Putamen (tissue), 1 donor: ENCODE data around the gene LRRC46.

ENCODE experiments used
- DNase-seq: peaks from one replicate; pipeline ENCODE4 v3.0.0-alpha.2; 2016; ENCODE audit warnings: low spot score

Gene LRRC46

GRCh38 chr17:47852113-47852949 is 20.9 kb downstream of the LRRC46 start:
- no peak for DNase-seq

DNA sequence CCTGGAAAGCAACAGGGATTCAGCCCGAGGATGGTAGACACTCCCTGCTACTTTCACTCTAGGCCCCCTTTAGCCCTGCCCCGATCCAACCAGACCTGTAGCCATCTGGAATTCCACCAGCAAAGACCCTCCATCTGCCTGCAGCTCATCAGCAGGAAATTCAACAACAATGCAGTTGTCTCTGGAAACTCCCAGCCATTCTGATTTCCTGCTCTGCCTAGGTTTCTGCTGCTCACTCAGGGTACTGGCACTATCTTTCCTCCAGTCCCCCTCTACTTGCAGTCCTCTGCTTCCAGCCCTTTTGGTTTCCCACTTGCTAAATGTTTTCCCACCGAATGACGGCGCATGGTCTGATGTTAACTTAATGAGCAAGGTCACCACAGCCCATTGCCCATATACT is 22.1 kb downstream of the LRRC46 start:
- no peak for DNase-seq

DNA sequence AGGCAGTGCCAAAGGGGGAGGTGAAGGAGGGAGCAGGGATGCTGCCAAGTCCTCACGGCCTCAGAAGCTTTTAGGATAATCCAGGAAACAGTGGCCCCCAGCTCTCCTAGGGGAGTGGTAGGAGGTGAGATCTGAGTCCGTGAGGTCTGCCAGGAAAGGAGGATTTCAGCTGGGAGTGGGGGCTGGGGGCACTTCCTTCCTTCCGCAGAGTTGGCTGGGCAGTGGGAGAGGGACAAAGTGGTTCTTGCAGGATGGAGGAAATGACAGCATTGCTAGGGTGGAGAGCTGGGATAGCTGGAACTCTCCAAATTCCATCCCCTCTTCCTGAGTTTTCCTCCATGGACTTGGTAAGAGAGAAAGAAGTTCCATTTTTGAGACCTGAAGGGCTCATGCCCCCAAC is 24.3 kb downstream of the LRRC46 start:
- DNase-seq = no peak

DNA sequence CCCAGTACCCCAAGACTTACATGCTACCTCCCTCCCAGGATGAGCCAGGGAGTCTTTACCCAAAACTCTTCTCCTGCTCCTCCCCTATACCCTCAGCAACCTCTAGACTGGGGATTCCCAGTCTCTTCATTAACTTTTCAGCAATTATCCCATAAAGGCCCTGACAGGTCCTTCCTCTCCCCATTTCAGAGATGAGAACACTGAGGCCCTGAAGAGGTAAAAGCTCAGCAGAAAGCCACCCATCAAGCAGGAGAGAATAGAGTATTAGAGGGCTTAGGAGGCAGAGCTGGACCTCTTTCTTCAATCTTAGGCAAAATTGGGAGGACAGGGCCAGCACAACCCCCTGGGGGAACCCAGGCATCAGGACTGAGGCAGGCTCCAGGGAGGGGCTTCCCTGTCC is 25.4 kb downstream of the LRRC46 start:
- DNase-seq = no peak

GRCh38 chr17:47857551-47858455 is 26.3 kb downstream of the LRRC46 start:
- DNase-seq = no peak

DNA sequence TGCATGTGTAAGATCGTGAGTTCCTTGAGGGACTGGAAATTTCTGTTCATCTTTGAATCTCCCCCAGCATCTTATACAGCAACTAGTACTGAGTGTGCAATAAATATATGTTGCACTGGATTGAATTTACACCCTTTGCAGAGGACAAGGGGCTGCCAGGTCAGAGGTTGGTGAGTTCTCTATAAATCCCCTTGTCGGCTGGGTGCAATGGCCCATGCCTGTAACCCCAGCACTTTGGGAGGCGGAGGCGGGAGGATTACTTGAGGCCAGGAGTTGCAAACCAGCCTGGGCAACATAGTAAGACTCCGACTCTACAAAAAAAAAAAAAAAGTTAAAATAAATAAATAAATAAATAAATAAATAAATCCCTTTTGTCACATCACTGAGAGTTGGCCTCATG is 28.9 kb downstream of the LRRC46 start:
- DNase-seq = no peak

GRCh38 chr17:47862621-47863440 is 31.4 kb downstream of the LRRC46 start:
- DNase-seq = no peak

DNA sequence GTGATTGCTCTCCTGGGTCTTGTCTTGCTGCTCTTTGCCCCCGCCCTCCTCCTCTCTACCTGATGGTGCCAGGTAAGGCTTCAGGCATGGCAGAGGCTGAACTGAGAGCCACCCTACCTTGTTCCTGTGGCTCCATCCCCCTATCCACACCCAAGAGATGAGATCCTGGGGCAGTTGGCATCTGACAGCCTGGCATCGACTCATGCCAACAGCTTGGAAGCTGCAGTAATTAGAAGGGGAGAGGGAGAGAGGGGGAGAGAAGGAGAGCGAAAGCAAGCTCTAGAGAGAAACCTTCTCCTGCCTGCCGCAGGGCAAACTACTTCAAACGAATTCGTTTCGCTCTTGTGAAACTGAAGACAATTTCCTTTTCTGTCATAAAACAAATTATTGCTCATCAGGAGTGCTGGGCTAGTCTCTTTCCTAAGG is 33.3 kb downstream of the LRRC46 start:
- DNase-seq = no peak

DNA sequence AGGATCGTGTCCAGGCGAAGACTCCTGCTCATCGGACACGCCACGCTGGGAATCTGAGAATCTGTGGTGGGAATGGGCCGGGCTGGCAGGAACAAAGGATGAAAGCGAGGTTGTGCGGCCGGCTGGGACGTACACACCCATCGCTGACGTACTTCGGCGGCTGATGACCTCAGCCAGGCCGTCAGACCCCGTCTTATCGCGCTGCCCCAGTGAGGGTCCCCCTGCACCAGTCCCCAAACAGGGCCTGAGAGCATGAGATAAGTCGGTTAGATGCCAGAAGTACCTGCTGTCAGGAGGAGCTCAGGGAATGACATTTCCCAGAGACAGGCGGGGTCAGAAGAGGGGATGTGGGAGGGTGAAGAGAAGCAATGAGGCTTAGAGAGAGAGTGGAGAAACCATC is 35.5 kb downstream of the LRRC46 start:
- no peak for DNase-seq

- no peak for DNase-seq
These were observed 36.5 kb downstream of the LRRC46 start for GRCh38 chr17:47867813-47868533.

DNA sequence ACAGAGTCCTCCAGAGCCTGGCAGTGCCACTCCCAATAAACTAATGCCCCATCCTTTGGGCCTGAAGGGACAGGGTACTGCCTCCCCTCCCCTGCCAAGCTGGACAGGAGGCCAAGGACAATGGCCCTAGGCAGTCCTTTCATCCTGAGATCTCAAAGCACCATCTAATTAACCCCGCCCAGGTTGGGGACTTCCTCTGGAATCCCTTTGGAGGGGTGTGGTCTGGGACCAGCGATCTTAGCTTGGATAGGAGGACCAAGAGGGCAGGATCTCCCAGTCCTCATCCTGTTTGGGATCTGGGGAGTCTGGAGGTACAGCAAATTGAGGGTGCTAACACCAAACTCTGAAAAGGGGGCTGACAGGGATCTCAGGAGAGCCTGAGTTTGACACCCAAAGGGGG is 37.6 kb downstream of the LRRC46 start:
- no peak for DNase-seq

DNA sequence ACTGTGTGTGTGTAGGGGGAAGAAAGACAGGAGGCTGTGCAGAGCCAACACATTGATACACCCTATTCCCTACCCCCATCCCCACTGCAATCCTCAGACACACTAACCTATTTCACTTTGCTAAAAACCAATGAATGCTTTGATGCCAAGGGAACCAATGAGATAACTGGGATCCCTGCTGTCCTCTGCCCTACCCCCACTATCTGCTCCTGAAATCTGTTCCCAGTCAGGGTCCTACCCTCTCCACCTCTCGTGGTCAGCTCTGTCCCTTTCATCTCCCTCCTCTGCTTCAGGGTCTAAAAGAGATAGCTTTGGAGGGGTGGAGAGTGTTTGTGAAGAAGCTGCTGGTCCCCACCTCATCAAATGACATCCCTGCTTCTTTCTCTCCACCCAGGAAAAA is 38.6 kb downstream of the LRRC46 start:
- no peak for DNase-seq

DNA sequence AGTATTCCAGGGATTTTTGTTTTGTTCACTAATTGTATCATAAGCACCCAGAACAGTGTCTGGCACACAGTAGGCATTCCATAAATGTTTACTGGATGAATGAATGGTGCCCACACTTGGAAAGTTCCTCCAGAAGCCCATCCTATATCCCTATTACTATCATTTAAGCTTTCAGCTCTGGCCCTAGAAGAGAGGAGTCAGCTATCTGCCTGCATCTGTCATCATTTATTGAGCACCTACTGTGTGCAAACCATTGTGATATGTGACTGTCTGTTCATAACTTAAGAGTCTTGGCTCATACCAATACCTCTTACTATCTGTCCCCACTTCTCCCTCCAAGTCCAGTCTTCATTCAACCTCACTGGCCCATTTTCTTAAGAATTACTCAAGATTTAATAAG is 39.6 kb downstream of the LRRC46 start:
- DNase-seq = no peak

GRCh38 chr17:47872019-47872650 is 40.7 kb downstream of the LRRC46 start:
- no peak for DNase-seq

DNA sequence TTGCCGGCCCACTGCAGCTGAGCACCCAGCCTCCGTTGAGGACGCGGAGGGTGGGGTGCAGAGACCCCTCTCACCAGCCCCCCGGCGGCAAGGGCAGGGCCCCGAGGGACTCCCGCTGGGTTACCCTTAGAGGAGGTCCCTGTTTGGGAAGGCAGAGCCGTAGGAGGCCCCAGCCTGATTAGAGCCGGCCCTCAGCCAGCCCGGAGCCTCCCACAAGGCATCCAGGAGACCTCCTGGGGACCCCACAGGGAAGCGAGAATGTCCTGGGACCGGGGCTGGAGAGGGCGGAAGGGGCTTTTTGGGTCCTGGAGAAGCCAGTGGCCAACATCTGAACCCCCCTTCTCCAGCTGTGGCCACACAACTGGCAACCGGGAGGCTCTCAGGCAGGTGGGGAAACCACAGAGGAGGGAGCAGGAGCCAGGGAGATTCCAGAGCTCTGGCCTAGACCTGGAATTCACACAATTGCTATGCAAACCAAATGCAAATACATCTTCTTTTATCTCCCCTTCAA is 41.2 kb downstream of the LRRC46 start:
- no peak for DNase-seq

GRCh38 chr17:47873200-47874090 is 42.0 kb downstream of the LRRC46 start:
- no peak for DNase-seq

DNA sequence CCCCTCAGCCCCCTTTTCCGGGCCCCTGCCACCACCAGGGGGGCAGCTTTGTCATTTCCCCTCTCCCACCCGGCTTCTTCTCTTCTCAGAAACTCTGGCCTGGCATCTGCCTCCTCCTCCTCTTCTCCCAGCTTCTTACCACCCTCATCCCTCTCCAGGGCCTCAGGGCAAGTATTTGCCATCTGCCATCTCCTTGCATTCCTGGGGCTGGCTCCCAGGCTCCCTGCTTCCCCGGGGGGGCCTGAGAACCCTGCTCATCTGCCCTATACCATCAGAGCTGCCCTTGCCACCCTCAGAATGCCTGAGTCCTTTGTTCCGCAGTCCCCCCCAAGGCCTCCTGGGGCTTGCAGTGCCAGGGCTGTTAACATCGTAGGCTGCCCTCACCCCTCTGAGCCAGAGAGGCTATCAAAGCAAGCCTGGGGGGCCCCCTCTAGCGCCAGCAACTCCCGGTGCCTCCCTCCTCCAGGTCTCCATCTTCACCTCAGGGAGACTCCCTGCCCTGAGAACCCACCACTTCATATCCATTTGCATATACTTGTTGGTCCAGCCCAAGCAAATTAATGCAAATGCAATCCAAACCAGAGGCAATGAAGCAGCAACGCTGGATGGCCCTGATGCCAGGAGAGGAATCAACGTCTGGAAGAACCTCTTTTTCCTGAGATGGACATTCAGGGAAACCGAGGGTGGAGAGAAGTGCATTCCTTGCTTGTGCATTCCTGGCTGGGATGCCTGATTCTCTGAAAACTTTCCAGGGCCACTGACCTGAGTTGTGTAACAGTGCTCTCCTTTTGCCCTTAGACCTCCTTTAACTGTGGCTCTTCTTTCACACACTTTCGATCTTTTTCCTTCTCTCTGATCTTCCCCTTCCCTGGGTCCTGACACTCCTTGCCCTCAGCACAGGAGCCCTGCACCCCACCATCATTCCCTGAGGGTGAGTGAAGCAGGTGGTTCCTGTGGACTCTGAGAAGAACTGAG is 43.8 kb downstream of the LRRC46 start:
- DNase-seq = no peak

DNA sequence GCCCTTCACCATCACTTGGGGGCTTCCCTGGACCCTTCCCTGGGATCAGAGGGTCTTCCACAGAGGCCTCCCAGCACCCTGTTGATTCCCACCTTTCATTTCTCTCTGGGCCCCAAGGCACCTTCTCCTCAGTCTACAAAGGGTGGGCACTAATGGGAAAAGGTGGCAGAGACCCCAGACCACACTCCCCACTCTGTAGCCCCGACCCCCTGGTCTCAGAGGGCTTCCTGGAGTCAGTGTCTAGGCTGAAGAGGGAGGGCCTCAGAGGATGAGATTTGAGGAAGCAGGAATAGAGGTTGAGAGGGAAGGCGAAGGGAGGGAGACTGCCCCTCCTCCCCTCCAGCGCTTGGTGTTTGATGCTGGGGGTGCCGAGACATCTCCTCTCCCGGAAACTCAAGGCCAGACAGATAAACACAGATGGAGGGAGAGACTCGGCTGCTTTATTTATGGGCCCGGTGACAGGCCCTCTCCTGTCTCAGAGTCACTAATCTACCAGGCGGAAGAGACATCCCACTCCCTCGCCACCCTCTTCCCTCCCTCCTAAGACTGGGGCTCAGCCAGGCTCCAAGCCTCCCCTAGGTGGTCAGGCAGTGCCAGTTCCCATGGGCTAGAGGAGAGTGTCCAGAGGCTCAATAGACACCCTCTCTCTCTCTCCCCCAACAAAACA is 46.0 kb downstream of the LRRC46 start:
- DNase-seq = no peak
